ENCODE data around the gene FREM2. TPM values are rescaled to one million over a fixed set of nuclear protein-coding genes. Genes with fewer than 3 reads are reported as not detected.

Gene FREM2
- total and polyA plus RNA-seq, 2 of the 4 experiments (the other 2 are of a cell fraction), result not detected

DNA sequence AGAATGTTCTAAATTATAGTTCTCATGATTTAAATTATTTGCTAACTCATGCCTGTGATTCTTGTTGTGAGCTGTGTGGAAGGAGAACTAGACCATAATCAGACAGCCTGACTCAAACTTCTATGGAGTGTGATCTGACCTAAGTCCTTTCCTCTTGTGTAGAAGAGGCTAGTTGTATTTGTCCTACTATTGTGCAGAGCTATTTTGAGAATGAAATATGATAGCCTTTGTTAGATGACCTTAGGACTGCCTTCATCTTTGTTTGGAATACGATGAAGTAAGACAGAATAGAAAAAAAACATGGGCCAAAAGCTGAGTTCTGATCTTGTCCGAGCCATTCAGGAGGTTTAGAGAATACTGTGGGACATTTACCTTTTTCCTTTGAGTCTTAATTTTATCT is 184.4 kb downstream of the FREM2 start:
- H3K4me1 ChIP-seq (ENCODE audit: control insufficient read depth, insufficient read depth, low read length), result no peaks in the 10 kb centered on the region
- ChIA-PET POLR2A (ENCODE audit: unreplicated experiment) (no interaction called here), CTCF (no interaction called here)
- H2BK15ac ChIP-seq (ENCODE audit: low read depth, low read length), result no peak overlapping the region
- no TSS peak for BruUV-seq (replicated peaks)
- intact Hi-C loops (cut with micrococcal nuclease) (no loop called here), in situ Hi-C loops (cut with MboI; ENCODE audit: low sequenced_read_pairs) (no loop called here), dilution Hi-C loops (cut with HindIII; ENCODE audit: low sequenced_read_pairs, unreplicated experiment) (no loop called here)
- no peak for DNase-seq
- no peaks in the 10 kb centered on the region for H3K36me3 ChIP-seq (ENCODE audit: control insufficient read depth, insufficient read depth, low read length)
- H4K8ac ChIP-seq (ENCODE audit: low read depth in 2 of 2, low read length in 2 of 2), result no peak overlapping the region
- no peak for TF ChIP-seq MXI1 (IDR thresholded peaks at IDR 0.05; ENCODE audit: borderline replicate concordance, low read depth, low read length)
- no peak for TF ChIP-seq FOS (IDR thresholded peaks at IDR 0.05; ENCODE audit: low read depth, low read length)
- no peak overlapping the region for H2AK5ac ChIP-seq (ENCODE audit: low read depth, low read length)
- H2BK120ac ChIP-seq (ENCODE audit: low read depth, low read length), result no peak overlapping the region
- H4K5ac ChIP-seq (ENCODE audit: low read depth, low read length), result no peak overlapping the region
- H3K18ac ChIP-seq (ENCODE audit: low read depth, low read length), result no peak overlapping the region
- no peaks in the 10 kb centered on the region for H3K9me1 ChIP-seq (ENCODE audit: insufficient read depth, low read length)
- no peak overlapping the region for H4K91ac ChIP-seq (ENCODE audit: insufficient read depth, low read depth, low read length)
- no peaks in the 10 kb centered on the region for H3K79me1 ChIP-seq (ENCODE audit: low read depth in 1 of 2, low read length in 2 of 2)
- no peaks in the 10 kb centered on the region for H4K20me1 ChIP-seq (ENCODE audit: insufficient read depth, low read length)
- H3K9ac ChIP-seq (ENCODE audit: low read depth, low read length), result no peak overlapping the region
- no peak overlapping the region for H3K4ac ChIP-seq (ENCODE audit: low read depth, low read length)
- no peak overlapping the region for H2AFZ ChIP-seq (replicated peaks; ENCODE audit: low read length, poor library complexity)
- no peaks in the 10 kb centered on the region for H3K27me3 ChIP-seq (ENCODE audit: control insufficient read depth, insufficient read depth, low read length)
- H3K27ac ChIP-seq (ENCODE audit: insufficient read depth, low read length), result no peak overlapping the region
- no peak overlapping the region for H2AK9ac ChIP-seq (replicated peaks; ENCODE audit: low read depth, low read length, poor library complexity)
- no peak overlapping the region for H3K14ac ChIP-seq (replicated peaks; ENCODE audit: low read depth, low read length)
- no peak overlapping the region for H2BK20ac ChIP-seq (ENCODE audit: low read depth, low read length)
- WGBS, 2 experiments (ENCODE audit: extremely low coverage in 2 of 2, insufficient read length in 1 of 2), result no CpG with 5 or more reads among the region's 2 CpGs
- H3K56ac ChIP-seq (ENCODE audit: extremely low read depth, insufficient read depth, low read length), result no peak overlapping the region
- H3K4me3 ChIP-seq (ENCODE audit: insufficient read depth, low read depth, low read length), result no peak overlapping the region
- H3K4me2 ChIP-seq (ENCODE audit: low read depth, low read length), result no peak overlapping the region
- no peak for ATAC-seq (ENCODE audit: low read depth)
- no peaks in the 10 kb centered on the region for H3K9me3 ChIP-seq (ENCODE audit: control insufficient read depth, insufficient read depth, low read length)
- no peak overlapping the region for H2BK5ac ChIP-seq (ENCODE audit: low read depth, low read length, poor library complexity, severe bottlenecking)
- no peak overlapping the region for H3K23ac ChIP-seq (ENCODE audit: low read depth, low read length)

Data from IMR-90 (cell line).